ENCODE results near the gene IFNA7. TPM values are rescaled to one million over a fixed set of nuclear protein-coding genes. Genes with fewer than 3 reads are reported as not detected.
"Not testable (repeated sequence)": the region's sequence is repeated elsewhere in the genome, so short reads cannot be mapped to it uniquely, and the experiment has no call there.

Gene IFNA7
- total RNA-seq, 1 experiment from 2014 or later = not detected

- ChIA-PET POLR2A (interaction anchor here (0.7 kb wide), 1 partner anchor 285 kb away, joined by 3 read pairs; no protein-coding TSS in a partner anchor), CTCF (interaction anchor here (0.6 to 2.6 kb wide), 33 partner anchors 9 to 1008 kb away, joined by 3 to 22 read pairs (median 5); partner anchors contain the start of gene CDKN2B)
- ATAC-seq = peak; percentile 97
These were observed 33.7 kb upstream of the IFNA7 start for GRCh38 chr9:21235468-21236359.

More at GRCh38 chr9:21235468-21236359, 33.7 kb upstream of the IFNA7 start:
- not testable (repeated sequence) for H3K27me3 ChIP-seq (ENCODE audit: insufficient read depth, low read length); H3K4me1 ChIP-seq (ENCODE audit: control insufficient read depth in 1 of 2, insufficient read depth in 2 of 2, low read length in 2 of 2); H3K9ac ChIP-seq (ENCODE audit: low read length); H3K4me3 ChIP-seq (replicated peaks in 1 of 2; ENCODE audit: low read depth in 1 of 2, low read length in 2 of 2); H4K20me1 ChIP-seq (ENCODE audit: insufficient read depth); H3K27ac ChIP-seq (ENCODE audit: low read depth, low read length); H3K36me3 ChIP-seq (ENCODE audit: control insufficient read depth in 1 of 2, insufficient read depth in 2 of 2, low read length in 2 of 2); BruUV-seq (replicated peaks); H3K9me2 ChIP-seq (ENCODE audit: insufficient read depth); H3K79me2 ChIP-seq (ENCODE audit: insufficient read depth, low read length); H3K9me3 ChIP-seq (ENCODE audit: control insufficient read depth in 1 of 2, insufficient read depth in 1 of 2, low read depth in 1 of 2, low read length in 2 of 2)
- DNase-seq (ENCODE audit: low read depth, low spot score) = peak; percentile 56
- TF ChIP-seq CTCF (IDR thresholded peaks at IDR 0.05 in 2 of 3, conservative IDR thresholded peaks at IDR 0.05 in 1 of 3; ENCODE audit: borderline replicate concordance in 1 of 3, insufficient read depth in 1 of 3, low read depth in 2 of 3, low read length in 2 of 3) (peak; percentile 68 to 73 (median 68)), RAD21 (IDR thresholded peaks at IDR 0.05; ENCODE audit: low read depth) (peak; percentile 80)
- peak overlapping the region; percentile 44 for H3K4me2 ChIP-seq (ENCODE audit: low read length)
- RAD21 ChIA-PET (ENCODE audit: low non-redundant PET in 1 of 2, low total read pairs in 2 of 2, uncharacterized antibody in 2 of 2, unreplicated experiment in 2 of 2) = interaction anchor here (0.6 to 1.0 kb wide), 3 partner anchors 83 to 558 kb away, joined by 3 to 4 read pairs (median 3); no protein-coding TSS in a partner anchor
- H2AFZ ChIP-seq (ENCODE audit: low read depth, low read length, poor library complexity, severe bottlenecking) = peak overlapping the region; percentile 59
- intact Hi-C loops (cut with micrococcal nuclease) = loop anchor here (1.0 to 10.0 kb wide), 2 partner anchors 270 to 559 kb away; no protein-coding TSS in a partner anchor

Measured in HCT116 (cell line).